ENCODE measurements around the gene CD8B.

The CD8B gene

GRCh38 chr2:86794861-86795260 lies 66.8 kb downstream of the CD8B start:
- Histone ChIP-seq H3K4me1 (ENCODE audit: control insufficient read depth, insufficient read depth, low read length) (peaks cover 6% of the 10 kb centered on the region), H3K27ac (ENCODE audit: low read length) (no peak overlapping the region), H3K36me3 (ENCODE audit: control insufficient read depth in 2 of 2, insufficient read depth in 2 of 2, low read length in 2 of 2) (no peaks in the 10 kb centered on the region), H3K9ac (ENCODE audit: low read length in 2 of 2) (no peak overlapping the region), H3K27me3 (ENCODE audit: control insufficient read depth in 1 of 2, insufficient read depth in 2 of 2, low read length in 2 of 2) (peaks cover 44 to 50% of the 10 kb centered on the region in 2 donors), H3K9me3 (ENCODE audit: control insufficient read depth in 2 of 2, low read length in 2 of 2) (peaks cover 0 to 23% of the 10 kb centered on the region in 2 donors), H3K4me3 (ENCODE audit: low read length in 2 of 2) (no peak overlapping the region)

GRCh38 chr2:86793752-86794151 lies 67.9 kb downstream of the CD8B start:
- H3K4me1 ChIP-seq (ENCODE audit: control insufficient read depth, insufficient read depth, low read length), result peaks cover 17% of the 10 kb centered on the region
- H3K4me3 ChIP-seq (ENCODE audit: low read length in 2 of 2), result no peak overlapping the region
- H3K36me3 ChIP-seq (ENCODE audit: control insufficient read depth in 2 of 2, insufficient read depth in 2 of 2, low read length in 2 of 2), result no peaks in the 10 kb centered on the region
- no peak overlapping the region for H3K27ac ChIP-seq (ENCODE audit: low read length)
- H3K9ac ChIP-seq (ENCODE audit: low read length in 2 of 2), result no peak overlapping the region
- H3K9me3 ChIP-seq (ENCODE audit: control insufficient read depth in 2 of 2, low read length in 2 of 2), result peaks cover 0 to 23% of the 10 kb centered on the region in 2 donors
- peaks cover 56 to 57% of the 10 kb centered on the region in 2 donors for H3K27me3 ChIP-seq (ENCODE audit: control insufficient read depth in 1 of 2, insufficient read depth in 2 of 2, low read length in 2 of 2)

- peaks cover 18% of the 10 kb centered on the region for H3K4me1 ChIP-seq (ENCODE audit: control insufficient read depth, insufficient read depth, low read length)
- peaks cover 58 to 60% of the 10 kb centered on the region in 2 donors for H3K27me3 ChIP-seq (ENCODE audit: control insufficient read depth in 1 of 2, insufficient read depth in 2 of 2, low read length in 2 of 2)
- H3K4me3 ChIP-seq (ENCODE audit: low read length in 2 of 2), result peak overlapping the region in 1 of 2 donors; percentile 53
- H3K27ac ChIP-seq (ENCODE audit: low read length), result no peak overlapping the region
- no peaks in the 10 kb centered on the region for H3K36me3 ChIP-seq (ENCODE audit: control insufficient read depth in 2 of 2, insufficient read depth in 2 of 2, low read length in 2 of 2)
- peaks cover 0 to 16% of the 10 kb centered on the region in 2 donors for H3K9me3 ChIP-seq (ENCODE audit: control insufficient read depth in 2 of 2, low read length in 2 of 2)
- no peak overlapping the region for H3K9ac ChIP-seq (ENCODE audit: low read length in 2 of 2)
Observed at GRCh38 chr2:86791573-86791972, 70.1 kb downstream of the CD8B start.

GRCh38 chr2:86790676-86791572 lies 70.8 kb downstream of the CD8B start, which contains the start of gene CD8A:
TSS of gene CD8A (minus strand) at chr2:86790913. CDS start at chr2:86790825, 88 bp downstream.
- Histone ChIP-seq H3K9ac (ENCODE audit: low read length in 2 of 2) (no peak within 1 kb of the TSS), H3K4me3 (ENCODE audit: low read length in 2 of 2) (peak within 1 kb of the TSS; percentile 52 to 53), H3K4me1 (ENCODE audit: control insufficient read depth, insufficient read depth, low read length) (peaks cover 18% of the 10 kb centered on the region), H3K27ac (ENCODE audit: low read length) (no peak within 1 kb of the TSS), H3K36me3 (ENCODE audit: control insufficient read depth in 2 of 2, insufficient read depth in 2 of 2, low read length in 2 of 2) (no peaks in the 10 kb centered on the region), H3K27me3 (ENCODE audit: control insufficient read depth in 1 of 2, insufficient read depth in 2 of 2, low read length in 2 of 2) (peaks cover 58 to 60% of the 10 kb centered on the region in 2 donors), H3K9me3 (ENCODE audit: control insufficient read depth in 2 of 2, low read length in 2 of 2) (peaks cover 0 to 11% of the 10 kb centered on the region in 2 donors)

- peak overlapping the region in 1 of 2 donors; percentile 52 for H3K4me3 ChIP-seq (ENCODE audit: low read length in 2 of 2)
- H3K27ac ChIP-seq (ENCODE audit: low read length), result no peak overlapping the region
Observed at GRCh38 chr2:86790134-86790675, 71.5 kb downstream of the CD8B start.

GRCh38 chr2:86789687-86790133 lies 72.0 kb downstream of the CD8B start:
- Histone ChIP-seq H3K9me3 (ENCODE audit: control insufficient read depth in 2 of 2, low read length in 2 of 2) (peaks cover 0 to 2% of the 10 kb centered on the region in 2 donors), H3K27ac (ENCODE audit: low read length) (no peak overlapping the region), H3K4me1 (ENCODE audit: control insufficient read depth, insufficient read depth, low read length) (peaks cover 18% of the 10 kb centered on the region), H3K36me3 (ENCODE audit: control insufficient read depth in 2 of 2, insufficient read depth in 2 of 2, low read length in 2 of 2) (no peaks in the 10 kb centered on the region), H3K27me3 (ENCODE audit: control insufficient read depth in 1 of 2, insufficient read depth in 2 of 2, low read length in 2 of 2) (peaks cover 50 to 58% of the 10 kb centered on the region in 2 donors), H3K4me3 (ENCODE audit: low read length in 2 of 2) (peak overlapping the region in 1 of 2 donors; percentile 52), H3K9ac (ENCODE audit: low read length in 2 of 2) (no peak overlapping the region)

More at GRCh38 chr2:86790134-86790675, 71.5 kb downstream of the CD8B start:
- Histone ChIP-seq H3K4me1 (ENCODE audit: control insufficient read depth, insufficient read depth, low read length) (peaks cover 18% of the 10 kb centered on the region), H3K27me3 (ENCODE audit: control insufficient read depth in 1 of 2, insufficient read depth in 2 of 2, low read length in 2 of 2) (peaks cover 55 to 60% of the 10 kb centered on the region in 2 donors), H3K9me3 (ENCODE audit: control insufficient read depth in 2 of 2, low read length in 2 of 2) (peaks cover 0 to 4% of the 10 kb centered on the region in 2 donors), H3K36me3 (ENCODE audit: control insufficient read depth in 2 of 2, insufficient read depth in 2 of 2, low read length in 2 of 2) (no peaks in the 10 kb centered on the region), H3K9ac (ENCODE audit: low read length in 2 of 2) (no peak overlapping the region)

GRCh38 chr2:86788881-86789686 lies 72.6 kb downstream of the CD8B start:
- Histone ChIP-seq H3K4me3 (ENCODE audit: low read length in 2 of 2) (peak overlapping the region in 1 of 2 donors; percentile 40), H3K27ac (ENCODE audit: low read length) (no peak overlapping the region), H3K27me3 (ENCODE audit: control insufficient read depth in 1 of 2, insufficient read depth in 2 of 2, low read length in 2 of 2) (peaks cover 47 to 53% of the 10 kb centered on the region in 2 donors)

GRCh38 chr2:86788165-86788564 lies 73.5 kb downstream of the CD8B start:
- Histone ChIP-seq H3K9me3 (ENCODE audit: control insufficient read depth in 2 of 2, low read length in 2 of 2) (no peaks in the 10 kb centered on the region), H3K4me3 (ENCODE audit: low read length in 2 of 2) (no peak overlapping the region), H3K27ac (ENCODE audit: low read length) (no peak overlapping the region), H3K27me3 (ENCODE audit: control insufficient read depth in 1 of 2, insufficient read depth in 2 of 2, low read length in 2 of 2) (peaks cover 37 to 45% of the 10 kb centered on the region in 2 donors), H3K4me1 (ENCODE audit: control insufficient read depth, insufficient read depth, low read length) (peaks cover 18% of the 10 kb centered on the region), H3K36me3 (ENCODE audit: control insufficient read depth in 2 of 2, insufficient read depth in 2 of 2, low read length in 2 of 2) (no peaks in the 10 kb centered on the region), H3K9ac (ENCODE audit: low read length in 2 of 2) (no peak overlapping the region)

More at GRCh38 chr2:86788881-86789686, 72.6 kb downstream of the CD8B start:
- H3K9me3 ChIP-seq (ENCODE audit: control insufficient read depth in 2 of 2, low read length in 2 of 2), result no peaks in the 10 kb centered on the region
- no peaks in the 10 kb centered on the region for H3K36me3 ChIP-seq (ENCODE audit: control insufficient read depth in 2 of 2, insufficient read depth in 2 of 2, low read length in 2 of 2)
- H3K4me1 ChIP-seq (ENCODE audit: control insufficient read depth, insufficient read depth, low read length), result peaks cover 18% of the 10 kb centered on the region
- no peak overlapping the region for H3K9ac ChIP-seq (ENCODE audit: low read length in 2 of 2)

- Histone ChIP-seq H3K9ac (ENCODE audit: low read length in 2 of 2) (no peak overlapping the region), H3K4me3 (ENCODE audit: low read length in 2 of 2) (no peak overlapping the region), H3K4me1 (ENCODE audit: control insufficient read depth, insufficient read depth, low read length) (peaks cover 18% of the 10 kb centered on the region), H3K27me3 (ENCODE audit: control insufficient read depth in 1 of 2, insufficient read depth in 2 of 2, low read length in 2 of 2) (peaks cover 34 to 41% of the 10 kb centered on the region in 2 donors), H3K36me3 (ENCODE audit: control insufficient read depth in 2 of 2, insufficient read depth in 2 of 2, low read length in 2 of 2) (no peaks in the 10 kb centered on the region), H3K9me3 (ENCODE audit: control insufficient read depth in 2 of 2, low read length in 2 of 2) (no peaks in the 10 kb centered on the region), H3K27ac (ENCODE audit: low read length) (no peak overlapping the region)
Observed at GRCh38 chr2:86787736-86788135, 74.0 kb downstream of the CD8B start.

GRCh38 chr2:86786001-86786536 lies 75.6 kb downstream of the CD8B start:
- Histone ChIP-seq H3K27me3 (ENCODE audit: control insufficient read depth in 1 of 2, insufficient read depth in 2 of 2, low read length in 2 of 2) (peaks cover 25 to 26% of the 10 kb centered on the region in 2 donors), H3K9me3 (ENCODE audit: control insufficient read depth in 2 of 2, low read length in 2 of 2) (no peaks in the 10 kb centered on the region), H3K4me3 (ENCODE audit: low read length in 2 of 2) (no peak overlapping the region), H3K36me3 (ENCODE audit: control insufficient read depth in 2 of 2, insufficient read depth in 2 of 2, low read length in 2 of 2) (no peaks in the 10 kb centered on the region), H3K4me1 (ENCODE audit: control insufficient read depth, insufficient read depth, low read length) (peaks cover 18% of the 10 kb centered on the region), H3K27ac (ENCODE audit: low read length) (no peak overlapping the region), H3K9ac (ENCODE audit: low read length in 2 of 2) (no peak overlapping the region)

Measured in stomach smooth muscle (tissue), 2 donors.